ENCODE data around the gene MT1HL1.

- no peak for TF ChIP-seq CTCF (IDR thresholded peaks at IDR 0.05)
- TF ChIP-seq RFX5 (IDR thresholded peaks at IDR 0.05; ENCODE audit: low read length), result no peak
- TF ChIP-seq CHD2 (IDR thresholded peaks at IDR 0.05; ENCODE audit: low read length, partially characterized antibody), result no peak
- TF ChIP-seq TEAD4 (IDR thresholded peaks at IDR 0.05; ENCODE audit: borderline replicate concordance, insufficient read depth), result no peak
- TF ChIP-seq MAX (IDR thresholded peaks at IDR 0.05; ENCODE audit: low read depth), result no peak
These were observed 27.8 kb upstream of the MT1HL1 start for GRCh38 chr1:237032029-237032428.
